GM23338 (cell line): Measurements from ENCODE around the gene CPLANE2. TPM values are rescaled to one million over a fixed set of nuclear protein-coding genes. Genes with fewer than 3 reads are reported as not detected.

ENCODE experiments used
- ATAC-seq: fragments of 200-7000 bp; cut with Tn5 transposase; 3 replicates; pipeline ENCODE4 v1.9.1; 2020
- DNase-seq: peaks from one replicate; pipeline ENCODE4 v3.0.0-alpha.2; 2015; ENCODE audit warnings: low spot score
- H2AFZ ChIP-seq: fragments of 200-600 bp; sonication (generic); 2 replicates; pipeline ENCODE4 v1.8.0; 2016; ENCODE audit warnings: antibody characterized with exemption, mild to moderate bottlenecking, moderate library complexity
- H3F3A ChIP-seq: fragments of 200-600 bp; sonication (generic); replicated peaks from 2 replicates; pipeline ENCODE4 v1.8.0; 2017; ENCODE audit warnings: antibody characterized with exemption, mixed run types, low read depth
- H3K27ac ChIP-seq: fragments of 200-600 bp; sonication (generic); 2 replicates; pipeline ENCODE4 v1.6.1; 2016; ENCODE audit warnings: low read depth
- H3K27me3 ChIP-seq: fragments of 200-600 bp; sonication (generic); 2 replicates; pipeline ENCODE4 v1.8.0; 2016; ENCODE audit warnings: mild to moderate bottlenecking, mixed run types, moderate library complexity; ENCODE audit not compliant: insufficient read depth
- H3K36me3 ChIP-seq: fragments of 200-600 bp; sonication (generic); 2 replicates; pipeline ENCODE4 v1.8.0; 2016; ENCODE audit warnings: mild to moderate bottlenecking; ENCODE audit not compliant: insufficient read depth
- H3K4me1 ChIP-seq: fragments of 200-600 bp; sonication (generic); 2 replicates; pipeline ENCODE4 v1.8.0; 2016; ENCODE audit warnings: mild to moderate bottlenecking, moderate library complexity; ENCODE audit not compliant: insufficient read depth
- H3K4me2 ChIP-seq: fragments of 200-600 bp; sonication (generic); 2 replicates; pipeline ENCODE4 v1.7.1; 2017; ENCODE audit warnings: mixed run types
- H3K4me3 ChIP-seq: fragments of 200-600 bp; sonication (generic); 2 replicates; pipeline ENCODE4 v1.6.1; 2016; ENCODE audit warnings: mixed run types
- H3K79me2 ChIP-seq: fragments of 200-600 bp; sonication (generic); replicated peaks from 2 replicates; pipeline ENCODE4 v1.8.0; 2017; ENCODE audit warnings: mild to moderate bottlenecking; ENCODE audit not compliant: insufficient read depth
- H3K9me2 ChIP-seq: fragments of 200-600 bp; sonication (generic); 2 replicates; pipeline ENCODE4 v1.8.0; 2017; ENCODE audit not compliant: insufficient read depth
- H4K20me1 ChIP-seq: fragments of 200-600 bp; sonication (generic); replicated peaks from 2 replicates; pipeline ENCODE4 v1.8.0; 2017; ENCODE audit warnings: mild to moderate bottlenecking; ENCODE audit not compliant: insufficient read depth
- H3K27ac Mint-ChIP-seq: 2 replicates; pipeline ENCODE4 v1.8.0; 2020; ENCODE audit warnings: inconsistent platforms, mild to moderate bottlenecking, moderate library complexity, mixed read lengths
- H3K27me3 Mint-ChIP-seq: 3 replicates; pipeline ENCODE4 v1.8.0; 2022; ENCODE audit warnings: low read depth, mild to moderate bottlenecking, moderate library complexity, mixed read lengths, inconsistent platforms; ENCODE audit not compliant: insufficient read depth, poor library complexity
- H3K36me3 Mint-ChIP-seq: 3 replicates; pipeline ENCODE4 v1.8.0; 2021; ENCODE audit warnings: low read depth, mild to moderate bottlenecking, inconsistent platforms, moderate library complexity, mixed read lengths
- H3K4me1 Mint-ChIP-seq: 3 replicates; pipeline ENCODE4 v1.8.0; 2020; ENCODE audit warnings: mild to moderate bottlenecking, inconsistent platforms, mixed read lengths
- H3K4me3 Mint-ChIP-seq: 3 replicates; pipeline ENCODE4 v1.8.0; 2021; ENCODE audit warnings: moderate library complexity, mild to moderate bottlenecking, inconsistent platforms, mixed read lengths
- H3K9me3 Mint-ChIP-seq: 3 replicates; pipeline ENCODE4 v1.8.0; 2020; ENCODE audit warnings: moderate library complexity, mild to moderate bottlenecking, inconsistent platforms, mixed read lengths
- CREB1 ChIP-seq: fragments of 250-450 bp; sonication (Bioruptor Pico); IDR thresholded peaks from 2 replicates; pipeline ENCODE4 v1.5.0; 2020; ENCODE audit warnings: low read depth, mild to moderate bottlenecking, moderate library complexity
- CTCF ChIP-seq, 2 experiments: fragments of 200-600 bp in 1 of 2; sonication (generic) in 1 of 2; conservative IDR thresholded peaks; 2 replicates each; pipeline versions ENCODE4 v1.5.1 to v1.6.1; 2016 to 2017; ENCODE audit warnings: antibody characterized with exemption in 2 of 2, low read depth in 2 of 2, mild to moderate bottlenecking in 2 of 2, moderate library complexity in 1 of 2
- EZH2 ChIP-seq: fragments of 200-600 bp; sonication (generic); IDR thresholded peaks from one replicate; pipeline ENCODE4 v1.8.0; 2017; ENCODE audit warnings: antibody characterized with exemption, mild to moderate bottlenecking, low read depth; ENCODE audit not compliant: unreplicated experiment
- EZH2phosphoT487 ChIP-seq: fragments of 200-600 bp; sonication (generic); IDR thresholded peaks from one replicate; pipeline ENCODE4 v1.8.1; 2018; ENCODE audit warnings: antibody characterized with exemption; ENCODE audit not compliant: unreplicated experiment
- POLR2AphosphoS5 ChIP-seq: IDR thresholded peaks from 2 replicates; pipeline ENCODE4 v1.6.1; 2016; ENCODE audit warnings: antibody characterized with exemption, low read depth
- REST ChIP-seq: IDR thresholded peaks from one replicate; pipeline ENCODE4 v1.6.1; 2018; ENCODE audit warnings: antibody characterized with exemption; ENCODE audit not compliant: unreplicated experiment
- STAT1 ChIP-seq: IDR thresholded peaks from one replicate; pipeline ENCODE4 v1.6.1; 2016; ENCODE audit warnings: antibody characterized with exemption; ENCODE audit not compliant: unreplicated experiment
- ZNF462 ChIP-seq: fragments of 250-450 bp; sonication (Bioruptor Pico); IDR thresholded peaks from 2 replicates; pipeline ENCODE4 v1.5.0; 2020; ENCODE audit warnings: mild to moderate bottlenecking, moderate library complexity
- polyA plus RNA-seq: library from polyadenylated mRNA; unstranded; fragments of >200 nt; fragmentation: Nextera tagmentation; extraction: Ambion mirVana; gene quantifications from 2 replicates; pipeline ENCODE4 v1.2.1, GENCODE V29; 2016
- total RNA-seq: library from RNA; depleted of rRNA; stranded (reverse); fragments of >200 nt; shearing (Covaris generic); gene quantifications from 2 replicates; pipeline ENCODE4 v1.2.3, GENCODE V29; 2014

The CPLANE2 gene
- total and polyA plus RNA-seq, 2 experiments from 2014 or later: 0.44 to 1.8 TPM

- no peak overlapping the region for H3K4me3 Mint-ChIP-seq
- H3K9me3 Mint-ChIP-seq: no peaks in the 10 kb centered on the region
- DNase-seq (no peak), ATAC-seq (no peak)
- H4K20me1 ChIP-seq: peaks cover 5% of the 10 kb centered on the region
- peaks cover 8% of the 10 kb centered on the region; the same call in 1 of the 2 replicates for H3K36me3 ChIP-seq
- H3K4me2 ChIP-seq: no peak overlapping the region
- H3K9me2 ChIP-seq: no peaks in the 10 kb centered on the region
- TF ChIP-seq EZH2phosphoT487: no peak
- TF ChIP-seq REST: no peak
- no peak for TF ChIP-seq STAT1
- no peak for TF ChIP-seq POLR2AphosphoS5
- TF ChIP-seq EZH2: no peak
- no peak for TF ChIP-seq CTCF (conservative IDR thresholded peaks at IDR 0.05; ENCODE audit: low read depth in 2 of 2)
- peaks cover 8% of the 10 kb centered on the region; the same call in 2 of the 3 replicates for H3K36me3 Mint-ChIP-seq
- H3K27ac ChIP-seq: no peak overlapping the region
- no peak overlapping the region for H3K27ac Mint-ChIP-seq
- no peaks in the 10 kb centered on the region for H3K79me2 ChIP-seq
- no peaks in the 10 kb centered on the region for H3K27me3 Mint-ChIP-seq
- H3K4me1 Mint-ChIP-seq: no peaks in the 10 kb centered on the region
- H3K27me3 ChIP-seq: no peaks in the 10 kb centered on the region
- no peaks in the 10 kb centered on the region for H3K4me1 ChIP-seq
- H3K4me3 ChIP-seq: no peak overlapping the region
- H2AFZ ChIP-seq: no peak overlapping the region
- peaks cover 4% of the 10 kb centered on the region for H3F3A ChIP-seq
Observed at GRCh38 chr1:16249596-16250241, 12.7 kb upstream of the CPLANE2 start.

- Histone ChIP-seq H3K4me1 (no peaks in the 10 kb centered on the region), H3K9me2 (no peaks in the 10 kb centered on the region), H3K4me3 (no peak overlapping the region), H3K36me3 (peaks cover 8% of the 10 kb centered on the region; the same call in 1 of the 2 replicates), H3K4me2 (no peak overlapping the region), H2AFZ (no peak overlapping the region), H3K79me2 (no peaks in the 10 kb centered on the region), H3F3A (peaks cover 4% of the 10 kb centered on the region), H3K27me3 (no peaks in the 10 kb centered on the region), H4K20me1 (peaks cover 5% of the 10 kb centered on the region), H3K27ac (no peak overlapping the region)
- no peaks in the 10 kb centered on the region for H3K9me3 Mint-ChIP-seq
- no peak overlapping the region for H3K4me3 Mint-ChIP-seq
- no peaks in the 10 kb centered on the region for H3K27me3 Mint-ChIP-seq
- peaks cover 2% of the 10 kb centered on the region; the same call in 1 of the 3 replicates for H3K4me1 Mint-ChIP-seq
- no peak overlapping the region for H3K27ac Mint-ChIP-seq
- DNase-seq (no peak), ATAC-seq (no peak)
- H3K36me3 Mint-ChIP-seq: peaks cover 8% of the 10 kb centered on the region; the same call in 2 of the 3 replicates
- TF ChIP-seq CREB1: no peak
- TF ChIP-seq ZNF462: no peak
Observed at GRCh38 chr1:16248603-16249516, 11.9 kb upstream of the CPLANE2 start.
